Caco-2 (cell line): ENCODE results near the gene GRIK4. TPM values are rescaled to one million over a fixed set of nuclear protein-coding genes. Genes with fewer than 3 reads are reported as not detected.

ENCODE experiments used
- BruUV-seq: library from RNA; stranded (reverse); fragments of 400-500 nt; replicated peaks from 2 replicates; lab custom pipeline; 2021; lab: Mats Ljungman, UMichigan
- CTCF ChIA-PET: fragments of 300-600 bp; sonication (Branson Sonifier 250); formaldehyde crosslinking; loops from one replicate; lab custom pipeline; 2022; ENCODE audit warnings: antibody characterized with exemption; lab: Charles Lee
- POLR2A ChIA-PET: fragments of 300-600 bp; sonication (Branson Sonifier 250); formaldehyde crosslinking; loops from one replicate; lab custom pipeline; 2022; ENCODE audit warnings: antibody characterized with exemption; lab: Charles Lee
- DNase-seq, 2 experiments: peaks; one replicate each; pipeline versions ENCODE4 v3.0.0 to v3.0.0-alpha.2; 2020 to 2022
- H3K27me3 ChIP-seq: replicated peaks from 2 replicates; pipeline ENCODE4 v1.6.0; 2011; ENCODE audit warnings: low read length; ENCODE audit not compliant: control insufficient read depth, insufficient read depth
- H3K36me3 ChIP-seq: 2 replicates; pipeline ENCODE4 v1.5.1; 2011; ENCODE audit warnings: low read length; ENCODE audit not compliant: control insufficient read depth, insufficient read depth
- H3K4me1 ChIP-seq: fragments of 250-450 bp; sonication (Bioruptor Pico); 2 replicates; pipeline ENCODE4 v1.5.1; 2020; ENCODE audit warnings: mild to moderate bottlenecking
- H3K4me3 ChIP-seq: 2 replicates; pipeline ENCODE4 v1.5.1; 2011; ENCODE audit warnings: low read depth, mild to moderate bottlenecking, control low read depth, low read length
- H3K9me3 ChIP-seq: fragments of 250-450 bp; sonication (Bioruptor Pico); 2 replicates; pipeline ENCODE4 v1.5.1; 2020; ENCODE audit warnings: mild to moderate bottlenecking, moderate library complexity
- H3K27ac Mint-ChIP-seq: one replicate; pipeline ENCODE4 v1.8.0; 2022; ENCODE audit warnings: mixed read lengths; ENCODE audit not compliant: unreplicated experiment
- H3K27me3 Mint-ChIP-seq: one replicate; pipeline ENCODE4 v1.8.0; 2022; ENCODE audit warnings: mixed read lengths; ENCODE audit not compliant: insufficient read depth, unreplicated experiment
- H3K36me3 Mint-ChIP-seq: one replicate; pipeline ENCODE4 v1.8.0; 2022; ENCODE audit warnings: mild to moderate bottlenecking, mixed read lengths; ENCODE audit not compliant: insufficient read depth, unreplicated experiment
- H3K4me1 Mint-ChIP-seq: one replicate; pipeline ENCODE4 v1.8.0; 2022; ENCODE audit warnings: low read depth, mixed read lengths; ENCODE audit not compliant: unreplicated experiment
- H3K4me3 Mint-ChIP-seq: one replicate; pipeline ENCODE4 v1.8.0; 2022; ENCODE audit warnings: mild to moderate bottlenecking, moderate library complexity, mixed read lengths; ENCODE audit not compliant: unreplicated experiment
- H3K9me3 Mint-ChIP-seq: one replicate; pipeline ENCODE4 v1.8.0; 2022; ENCODE audit warnings: mixed read lengths; ENCODE audit not compliant: unreplicated experiment
- CTCF ChIP-seq, 2 experiments: fragments of 200-600 bp in 1 of 2; IDR thresholded peaks; 1 replicate in 1 of 2; 2 replicates in 1 of 2; pipeline versions ENCODE4 v1.5.1 to v1.8.0; 2011 to 2022; ENCODE audit warnings: antibody characterized with exemption in 1 of 2, control low read depth in 1 of 2, inconsistent platforms in 1 of 2, low read depth in 1 of 2, low read length in 1 of 2, mild to moderate bottlenecking in 1 of 2, moderate library complexity in 1 of 2; ENCODE audit not compliant: insufficient read depth in 1 of 2, severe bottlenecking in 1 of 2, unreplicated experiment in 1 of 2
- intact Hi-C: fragments of 100-400 bp; cut with micrococcal nuclease; formaldehyde crosslinking; loops from one replicate; pipeline ENCODE4 v1.10.0; 2022; ENCODE audit not compliant: unreplicated experiment
- total RNA-seq: library from RNA; stranded (reverse); gene quantifications from 2 replicates; pipeline ENCODE4 v1.2.3, GENCODE V29; 2022

GRIK4 gene
- total RNA-seq, 1 experiment from 2014 or later: 2.0 TPM

GRCh38 chr11:120797143-120797542 lies 285.6 kb downstream of the GRIK4 start:
- Histone ChIP-seq H3K4me3 (no peak overlapping the region), H3K27me3 (no peaks in the 10 kb centered on the region), H3K9me3 (no peaks in the 10 kb centered on the region), H3K36me3 (no peaks in the 10 kb centered on the region), H3K4me1 (peaks cover 7% of the 10 kb centered on the region)
- Mint-ChIP-seq H3K4me3 (no peak overlapping the region), H3K27ac (no peak overlapping the region), H3K27me3 (peaks cover 5% of the 10 kb centered on the region), H3K36me3 (no peaks in the 10 kb centered on the region), H3K4me1 (no peaks in the 10 kb centered on the region), H3K9me3 (no peaks in the 10 kb centered on the region)
- POLR2A ChIA-PET: no interaction called here
- intact Hi-C loops: no loop called here
- DNase-seq: no peak
- BruUV-seq: no TSS peak
- CTCF ChIA-PET: no interaction called here
- no peak for TF ChIP-seq CTCF (IDR thresholded peaks at IDR 0.05; ENCODE audit: insufficient read depth in 1 of 2, low read depth in 1 of 2, low read length in 1 of 2, severe bottlenecking in 1 of 2, unreplicated experiment in 1 of 2)

- H3K27me3 Mint-ChIP-seq: peaks cover 7% of the 10 kb centered on the region
- no peak for DNase-seq
- H3K9me3 ChIP-seq: no peaks in the 10 kb centered on the region
- BruUV-seq: no TSS peak
- H3K4me1 ChIP-seq: no peaks in the 10 kb centered on the region
- POLR2A ChIA-PET: no interaction called here
- intact Hi-C loops: no loop called here
- no peaks in the 10 kb centered on the region for H3K4me1 Mint-ChIP-seq
- H3K4me3 Mint-ChIP-seq: no peak overlapping the region
- H3K36me3 Mint-ChIP-seq: no peaks in the 10 kb centered on the region
- H3K27ac Mint-ChIP-seq: no peak overlapping the region
- TF ChIP-seq CTCF (IDR thresholded peaks at IDR 0.05; ENCODE audit: insufficient read depth in 1 of 2, low read depth in 1 of 2, low read length in 1 of 2, severe bottlenecking in 1 of 2, unreplicated experiment in 1 of 2): no peak
- no peak overlapping the region for H3K4me3 ChIP-seq
- H3K9me3 Mint-ChIP-seq: no peaks in the 10 kb centered on the region
- no peaks in the 10 kb centered on the region for H3K27me3 ChIP-seq
- CTCF ChIA-PET: interaction anchor here (0.7 kb wide), 1 partner anchor 22 kb away, joined by 3 read pairs; no protein-coding TSS in a partner anchor
- no peaks in the 10 kb centered on the region for H3K36me3 ChIP-seq
Measured at GRCh38 chr11:120798854-120799253, 287.3 kb downstream of the GRIK4 start.

DNA sequence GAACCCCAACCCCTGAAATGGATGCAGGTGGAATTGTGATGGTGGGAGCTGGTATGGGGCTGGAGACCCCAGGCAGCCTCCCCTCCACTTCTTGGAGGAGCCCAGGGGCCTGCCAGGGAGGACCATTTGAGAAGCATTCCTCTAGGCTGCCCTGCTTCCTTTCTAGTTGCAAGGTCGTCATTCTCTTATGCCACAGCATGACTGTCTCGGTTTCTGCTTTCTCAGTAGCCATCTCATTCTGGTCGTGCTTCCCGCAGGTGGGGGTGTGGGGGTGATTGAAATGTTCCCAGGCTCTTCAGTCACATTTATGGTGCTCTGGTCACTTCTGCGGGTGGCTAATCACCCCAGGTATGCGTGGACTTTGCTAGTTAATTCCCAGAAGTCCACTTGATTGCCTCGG lies 288.7 kb downstream of the GRIK4 start:
- Mint-ChIP-seq H3K9me3 (no peaks in the 10 kb centered on the region), H3K27ac (no peak overlapping the region), H3K27me3 (peaks cover 7% of the 10 kb centered on the region), H3K4me1 (no peaks in the 10 kb centered on the region), H3K36me3 (no peaks in the 10 kb centered on the region), H3K4me3 (no peak overlapping the region)
- no peaks in the 10 kb centered on the region for H3K36me3 ChIP-seq
- DNase-seq: no peak
- intact Hi-C loops: no loop called here
- CTCF ChIA-PET: no interaction called here
- TF ChIP-seq CTCF (IDR thresholded peaks at IDR 0.05; ENCODE audit: insufficient read depth in 1 of 2, low read depth in 1 of 2, low read length in 1 of 2, severe bottlenecking in 1 of 2, unreplicated experiment in 1 of 2): no peak
- no peak overlapping the region for H3K4me3 ChIP-seq
- POLR2A ChIA-PET: no interaction called here
- H3K9me3 ChIP-seq: no peaks in the 10 kb centered on the region
- no peaks in the 10 kb centered on the region for H3K27me3 ChIP-seq
- H3K4me1 ChIP-seq: no peaks in the 10 kb centered on the region
- BruUV-seq: no TSS peak
